ENCODE results near the gene PPFIA2.

DNA sequence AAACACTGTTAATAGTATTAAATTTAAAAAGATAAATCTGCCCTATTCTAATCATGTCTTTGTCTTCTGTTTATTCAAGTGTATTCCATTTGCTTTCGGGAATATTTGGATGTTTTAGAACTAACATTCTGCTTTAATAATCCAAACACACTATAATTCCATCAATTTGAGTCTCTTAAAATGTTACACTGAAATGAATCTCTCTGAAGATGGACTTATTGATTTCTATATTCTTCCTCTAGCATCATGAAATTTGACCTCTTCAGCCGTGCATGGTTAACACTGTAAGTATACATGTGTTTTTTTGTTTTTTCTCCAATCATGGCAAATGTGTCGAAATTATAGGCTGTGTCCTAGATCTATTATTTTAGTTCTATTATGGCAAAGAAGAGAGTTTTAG lies 342.1 kb downstream of the PPFIA2 start:
- TF ChIP-seq CEBPB (IDR thresholded peaks at IDR 0.05) (no peak), TAF1 (IDR thresholded peaks at IDR 0.05; ENCODE audit: low read depth) (no peak), EGR1 (IDR thresholded peaks at IDR 0.05) (no peak), NFIC (IDR thresholded peaks at IDR 0.05) (no peak), EP300 (IDR thresholded peaks at IDR 0.05; ENCODE audit: borderline replicate concordance) (no peak)
- TF ChIP-seq, protein P1, sequence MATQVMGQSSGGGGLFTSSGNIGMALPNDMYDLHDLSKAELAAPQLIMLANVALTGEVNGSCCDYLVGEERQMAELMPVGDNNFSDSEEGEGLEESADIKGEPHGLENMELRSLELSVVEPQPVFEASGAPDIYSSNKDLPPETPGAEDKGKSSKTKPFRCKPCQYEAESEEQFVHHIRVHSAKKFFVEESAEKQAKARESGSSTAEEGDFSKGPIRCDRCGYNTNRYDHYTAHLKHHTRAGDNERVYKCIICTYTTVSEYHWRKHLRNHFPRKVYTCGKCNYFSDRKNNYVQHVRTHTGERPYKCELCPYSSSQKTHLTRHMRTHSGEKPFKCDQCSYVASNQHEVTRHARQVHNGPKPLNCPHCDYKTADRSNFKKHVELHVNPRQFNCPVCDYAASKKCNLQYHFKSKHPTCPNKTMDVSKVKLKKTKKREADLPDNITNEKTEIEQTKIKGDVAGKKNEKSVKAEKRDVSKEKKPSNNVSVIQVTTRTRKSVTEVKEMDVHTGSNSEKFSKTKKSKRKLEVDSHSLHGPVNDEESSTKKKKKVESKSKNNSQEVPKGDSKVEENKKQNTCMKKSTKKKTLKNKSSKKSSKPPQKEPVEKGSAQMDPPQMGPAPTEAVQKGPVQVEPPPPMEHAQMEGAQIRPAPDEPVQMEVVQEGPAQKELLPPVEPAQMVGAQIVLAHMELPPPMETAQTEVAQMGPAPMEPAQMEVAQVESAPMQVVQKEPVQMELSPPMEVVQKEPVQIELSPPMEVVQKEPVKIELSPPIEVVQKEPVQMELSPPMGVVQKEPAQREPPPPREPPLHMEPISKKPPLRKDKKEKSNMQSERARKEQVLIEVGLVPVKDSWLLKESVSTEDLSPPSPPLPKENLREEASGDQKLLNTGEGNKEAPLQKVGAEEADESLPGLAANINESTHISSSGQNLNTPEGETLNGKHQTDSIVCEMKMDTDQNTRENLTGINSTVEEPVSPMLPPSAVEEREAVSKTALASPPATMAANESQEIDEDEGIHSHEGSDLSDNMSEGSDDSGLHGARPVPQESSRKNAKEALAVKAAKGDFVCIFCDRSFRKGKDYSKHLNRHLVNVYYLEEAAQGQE (IDR thresholded peaks at IDR 0.05; ENCODE audit: low read depth), result no peak
- TF ChIP-seq, protein P2, sequence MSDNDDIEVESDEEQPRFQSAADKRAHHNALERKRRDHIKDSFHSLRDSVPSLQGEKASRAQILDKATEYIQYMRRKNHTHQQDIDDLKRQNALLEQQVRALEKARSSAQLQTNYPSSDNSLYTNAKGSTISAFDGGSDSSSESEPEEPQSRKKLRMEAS (IDR thresholded peaks at IDR 0.05), result no peak
